ENCODE measurements around the gene NNMT. TPM values are rescaled to one million over a fixed set of nuclear protein-coding genes. Genes with fewer than 3 reads are reported as not detected.

NNMT gene
- total RNA-seq, 1 donor from 2014 or later, result 0.54 TPM

DNA sequence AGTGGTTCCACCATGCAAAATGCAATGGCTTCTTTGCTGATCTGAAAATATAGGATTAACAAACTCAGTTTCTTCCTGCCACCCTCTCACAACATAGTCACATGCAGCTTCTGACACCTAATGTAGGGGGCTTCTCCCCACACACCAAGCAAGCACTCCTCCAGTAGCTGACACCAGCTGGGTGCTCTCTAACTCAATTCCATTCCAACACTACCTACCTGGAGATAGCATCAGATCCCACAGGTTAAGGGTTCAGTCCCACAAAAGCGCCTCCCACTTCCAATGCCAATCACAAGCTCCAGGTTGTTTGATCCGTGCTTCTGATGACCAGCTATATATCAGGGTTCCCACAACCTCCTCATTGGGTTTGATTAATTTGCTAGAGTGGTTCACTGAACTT is 31.8 kb upstream of the NNMT start:
- Mint-ChIP-seq H3K36me3 (no peaks in the 10 kb centered on the region), H3K27me3 (ENCODE audit: low read depth) (peaks cover 18% of the 10 kb centered on the region), H3K9me3 (no peaks in the 10 kb centered on the region), H3K4me3 (no peak overlapping the region), H3K4me1 (no peaks in the 10 kb centered on the region), H3K27ac (no peak overlapping the region)
- TF ChIP-seq, protein P1, sequence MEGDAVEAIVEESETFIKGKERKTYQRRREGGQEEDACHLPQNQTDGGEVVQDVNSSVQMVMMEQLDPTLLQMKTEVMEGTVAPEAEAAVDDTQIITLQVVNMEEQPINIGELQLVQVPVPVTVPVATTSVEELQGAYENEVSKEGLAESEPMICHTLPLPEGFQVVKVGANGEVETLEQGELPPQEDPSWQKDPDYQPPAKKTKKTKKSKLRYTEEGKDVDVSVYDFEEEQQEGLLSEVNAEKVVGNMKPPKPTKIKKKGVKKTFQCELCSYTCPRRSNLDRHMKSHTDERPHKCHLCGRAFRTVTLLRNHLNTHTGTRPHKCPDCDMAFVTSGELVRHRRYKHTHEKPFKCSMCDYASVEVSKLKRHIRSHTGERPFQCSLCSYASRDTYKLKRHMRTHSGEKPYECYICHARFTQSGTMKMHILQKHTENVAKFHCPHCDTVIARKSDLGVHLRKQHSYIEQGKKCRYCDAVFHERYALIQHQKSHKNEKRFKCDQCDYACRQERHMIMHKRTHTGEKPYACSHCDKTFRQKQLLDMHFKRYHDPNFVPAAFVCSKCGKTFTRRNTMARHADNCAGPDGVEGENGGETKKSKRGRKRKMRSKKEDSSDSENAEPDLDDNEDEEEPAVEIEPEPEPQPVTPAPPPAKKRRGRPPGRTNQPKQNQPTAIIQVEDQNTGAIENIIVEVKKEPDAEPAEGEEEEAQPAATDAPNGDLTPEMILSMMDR (IDR thresholded peaks at IDR 0.05; ENCODE audit: unreplicated experiment), result no peak
- DNase-seq (ENCODE audit: low spot score in 2 of 2, unreplicated experiment in 2 of 2), result no peak

DNA sequence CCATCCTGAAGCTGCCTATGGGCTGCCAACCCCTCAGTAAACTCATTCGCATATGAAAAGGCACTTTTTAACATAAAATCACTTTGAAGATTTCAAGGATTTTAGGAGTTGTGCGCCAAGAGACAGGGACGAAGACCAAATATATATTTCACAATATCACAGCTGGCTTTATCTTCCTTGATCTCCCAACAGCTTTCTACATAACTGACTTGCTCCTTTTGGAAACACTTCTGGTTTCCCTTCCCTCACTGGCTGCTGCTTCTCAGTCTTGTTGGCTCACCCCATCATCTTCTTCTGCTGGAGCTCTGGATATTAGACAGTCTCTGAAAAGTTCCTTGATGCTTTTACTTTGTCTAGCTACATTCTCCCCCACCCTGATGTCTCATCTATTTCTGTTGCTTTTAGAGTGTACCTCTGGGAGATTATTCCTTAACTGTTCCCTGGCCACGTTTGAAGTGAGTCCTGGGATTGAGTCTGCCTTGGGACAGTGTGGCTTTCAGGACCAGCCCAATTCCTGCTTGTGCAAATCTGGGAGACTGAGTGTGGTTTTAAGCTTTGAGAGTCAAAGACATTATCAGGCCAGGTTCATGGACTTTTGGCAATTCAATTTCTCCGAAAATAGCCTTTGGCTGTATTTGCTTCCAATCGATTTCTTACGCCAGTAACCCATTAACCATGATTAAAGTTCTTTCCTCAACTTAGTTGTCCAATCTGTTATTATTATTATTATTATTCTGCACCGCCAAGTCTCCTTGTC is 30.9 kb upstream of the NNMT start:
- H3K27me3 Mint-ChIP-seq (ENCODE audit: low read depth), result peaks cover 14% of the 10 kb centered on the region
- no peaks in the 10 kb centered on the region for H3K4me1 Mint-ChIP-seq
- H3K9me3 Mint-ChIP-seq, result no peaks in the 10 kb centered on the region
- no peak overlapping the region for H3K27ac Mint-ChIP-seq
- no peak overlapping the region for H3K4me3 Mint-ChIP-seq
- H3K36me3 Mint-ChIP-seq, result no peaks in the 10 kb centered on the region
- no peak for DNase-seq (ENCODE audit: low spot score in 2 of 2, unreplicated experiment in 2 of 2)
- TF ChIP-seq, protein P1 (IDR thresholded peaks at IDR 0.05; ENCODE audit: unreplicated experiment), result no peak

DNA sequence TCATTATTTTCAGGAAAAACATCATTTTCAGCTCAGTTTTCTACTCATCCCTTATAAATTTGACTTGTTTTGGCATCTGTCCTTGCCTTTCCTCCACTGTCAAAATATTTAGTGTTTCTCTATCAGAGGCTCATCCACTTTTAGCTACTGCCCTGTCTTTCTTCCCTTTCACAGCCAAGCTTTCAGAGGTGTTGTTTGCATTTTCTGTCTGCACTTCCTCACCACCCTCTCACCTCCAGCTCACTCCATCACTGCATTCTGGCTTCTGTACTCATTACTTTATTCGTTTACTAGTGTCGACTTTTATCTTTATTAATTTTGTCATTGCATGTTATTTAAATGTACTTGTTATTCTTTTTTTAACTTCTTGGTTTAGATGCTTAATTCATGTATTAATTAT is 26.7 kb upstream of the NNMT start:
- Mint-ChIP-seq H3K27me3 (ENCODE audit: low read depth) (peaks cover 50% of the 10 kb centered on the region), H3K27ac (no peak overlapping the region), H3K36me3 (no peaks in the 10 kb centered on the region), H3K9me3 (no peaks in the 10 kb centered on the region), H3K4me1 (no peaks in the 10 kb centered on the region), H3K4me3 (no peak overlapping the region)
- no peak for DNase-seq (ENCODE audit: low spot score in 2 of 2, unreplicated experiment in 2 of 2)
- TF ChIP-seq, protein P1 (IDR thresholded peaks at IDR 0.05; ENCODE audit: unreplicated experiment), result no peak

- TF ChIP-seq, protein P1 (IDR thresholded peaks at IDR 0.05; ENCODE audit: unreplicated experiment), result no peak
- H3K4me3 Mint-ChIP-seq, result no peak overlapping the region
- H3K9me3 Mint-ChIP-seq, result no peaks in the 10 kb centered on the region
- no peak for DNase-seq (ENCODE audit: low spot score in 2 of 2, unreplicated experiment in 2 of 2)
- H3K4me1 Mint-ChIP-seq, result no peaks in the 10 kb centered on the region
- H3K27me3 Mint-ChIP-seq (ENCODE audit: low read depth), result peaks cover 61% of the 10 kb centered on the region
- no peaks in the 10 kb centered on the region for H3K36me3 Mint-ChIP-seq
- no peak overlapping the region for H3K27ac Mint-ChIP-seq
These were observed 25.5 kb upstream of the NNMT start for GRCh38 chr11:114270531-114271270.

GRCh38 chr11:114271316-114271715 is 24.9 kb upstream of the NNMT start:
- H3K27me3 Mint-ChIP-seq (ENCODE audit: low read depth), result peaks cover 63% of the 10 kb centered on the region
- no peaks in the 10 kb centered on the region for H3K4me1 Mint-ChIP-seq

More at GRCh38 chr11:114271316-114271715, 24.9 kb upstream of the NNMT start:
- TF ChIP-seq, protein P1 (IDR thresholded peaks at IDR 0.05; ENCODE audit: unreplicated experiment), result no peak
- no peaks in the 10 kb centered on the region for H3K36me3 Mint-ChIP-seq
- DNase-seq (ENCODE audit: low spot score in 2 of 2, unreplicated experiment in 2 of 2), result no peak
- no peak overlapping the region for H3K4me3 Mint-ChIP-seq
- no peak overlapping the region for H3K27ac Mint-ChIP-seq
- H3K9me3 Mint-ChIP-seq, result no peaks in the 10 kb centered on the region
